Ecto neural progenitor cell (in vitro differentiated cells): Measurements from ENCODE around the gene CSRP1.
"Not testable (repeated sequence)": the region's sequence is repeated elsewhere in the genome, so short reads cannot be mapped to it uniquely, and the experiment has no call there.

Experiments
- DNase-seq: peaks from one replicate; pipeline ENCODE4 v3.0.0-alpha.2; 2018; ENCODE audit warnings: low spot score

CSRP1 gene

GRCh38 chr1:201496296-201496690 lies 10.6 kb downstream of the CSRP1 start:
- no peak for DNase-seq

GRCh38 chr1:201495551-201496295 lies 11.2 kb downstream of the CSRP1 start:
- no peak for DNase-seq

- no peak for DNase-seq
Observed at GRCh38 chr1:201493757-201494617, 12.9 kb downstream of the CSRP1 start.

- DNase-seq = not testable (repeated sequence)
Observed at GRCh38 chr1:201493026-201493656, 13.8 kb downstream of the CSRP1 start.

- no peak for DNase-seq
Observed at GRCh38 chr1:201491896-201492511, 14.9 kb downstream of the CSRP1 start.

- DNase-seq = no peak
Observed at GRCh38 chr1:201490708-201491131, 16.2 kb downstream of the CSRP1 start.

GRCh38 chr1:201489643-201490261 lies 17.2 kb downstream of the CSRP1 start:
- DNase-seq = no peak

GRCh38 chr1:201488830-201489589 lies 17.9 kb downstream of the CSRP1 start:
- no peak for DNase-seq

- no peak for DNase-seq
Observed at GRCh38 chr1:201487742-201488141, 19.2 kb downstream of the CSRP1 start.

- no peak for DNase-seq
Observed at GRCh38 chr1:201486187-201486586, 20.7 kb downstream of the CSRP1 start.

GRCh38 chr1:201485184-201485774 lies 21.6 kb downstream of the CSRP1 start:
- no peak for DNase-seq

GRCh38 chr1:201483373-201483949 lies 23.5 kb downstream of the CSRP1 start:
- DNase-seq = no peak

GRCh38 chr1:201482755-201483154 lies 24.2 kb downstream of the CSRP1 start:
- DNase-seq = no peak

- DNase-seq = peak; percentile 93
Observed at GRCh38 chr1:201481761-201482493, 25.0 kb downstream of the CSRP1 start.

GRCh38 chr1:201481004-201481380 lies 25.9 kb downstream of the CSRP1 start:
- DNase-seq = no peak

- DNase-seq = peak; percentile 85
Observed at GRCh38 chr1:201480231-201481003, 26.5 kb downstream of the CSRP1 start.

- DNase-seq = no peak
Observed at GRCh38 chr1:201479201-201479730, 27.7 kb downstream of the CSRP1 start.

- not testable (repeated sequence) for DNase-seq
Observed at GRCh38 chr1:201478666-201479065, 28.3 kb downstream of the CSRP1 start.
